PC-9 (cell line): Measurements from ENCODE around the gene PCDH9. TPM values are rescaled to one million over a fixed set of nuclear protein-coding genes. Genes with fewer than 3 reads are reported as not detected.

Experiments used
- BruUV-seq: library from RNA; stranded (reverse); fragments of 400-500 nt; replicated peaks from 2 replicates; lab custom pipeline; 2021; lab: Mats Ljungman, UMichigan
- CTCF ChIA-PET: fragments of 300-600 bp; sonication (Branson Sonifier 250); formaldehyde crosslinking; loops from one replicate; lab custom pipeline; 2022; ENCODE audit warnings: antibody characterized with exemption; lab: Charles Lee
- POLR2A ChIA-PET: fragments of 300-600 bp; sonication (Branson Sonifier 250); formaldehyde crosslinking; loops from one replicate; lab custom pipeline; 2022; ENCODE audit warnings: antibody characterized with exemption; ENCODE audit not compliant: unreplicated experiment; lab: Charles Lee
- DNase-seq, 2 experiments: peaks; one replicate each; pipeline versions ENCODE4 v3.0.0 to v3.0.0-alpha.2; 2015 to 2022; ENCODE audit warnings: mixed read lengths in 1 of 2
- H2AFZ ChIP-seq: fragments of 200-600 bp; sonication (generic); 2 replicates; pipeline ENCODE4 v1.8.1; 2017; ENCODE audit warnings: antibody characterized with exemption
- H3F3A ChIP-seq: fragments of 200-600 bp; sonication (generic); 2 replicates; pipeline ENCODE4 v1.8.1; 2017; ENCODE audit warnings: antibody characterized with exemption, mild to moderate bottlenecking, low read depth; ENCODE audit not compliant: insufficient read depth
- H3K27ac ChIP-seq: fragments of 200-600 bp; sonication (generic); 2 replicates; pipeline ENCODE4 v1.6.1; 2016; ENCODE audit warnings: mixed run types
- H3K27me3 ChIP-seq: fragments of 200-600 bp; sonication (generic); 2 replicates; pipeline ENCODE4 v1.6.1; 2016; ENCODE audit warnings: low read depth, mixed run types; ENCODE audit not compliant: insufficient read depth
- H3K36me3 ChIP-seq: fragments of 200-600 bp; sonication (generic); 2 replicates; pipeline ENCODE4 v1.6.1; 2016; ENCODE audit warnings: low read depth, mixed run types
- H3K4me1 ChIP-seq: fragments of 200-600 bp; sonication (generic); replicated peaks from 2 replicates; pipeline ENCODE4 v1.6.1; 2016; ENCODE audit warnings: mixed run types; ENCODE audit not compliant: insufficient read depth
- H3K4me2 ChIP-seq: fragments of 200-600 bp; sonication (generic); 2 replicates; pipeline ENCODE4 v1.6.1; 2017; ENCODE audit warnings: mixed run types
- H3K4me3 ChIP-seq: fragments of 200-600 bp; sonication (generic); 2 replicates; pipeline ENCODE4 v1.6.1; 2016; ENCODE audit warnings: mixed run types
- H3K79me2 ChIP-seq: fragments of 200-600 bp; sonication (generic); 2 replicates; pipeline ENCODE4 v1.6.1; 2017; ENCODE audit warnings: low read depth, mixed run types
- H3K9me2 ChIP-seq: fragments of 200-600 bp; sonication (generic); 2 replicates; pipeline ENCODE4 v1.8.1; 2017; ENCODE audit warnings: mild to moderate bottlenecking; ENCODE audit not compliant: insufficient read depth
- H3K9me3 ChIP-seq: fragments of 200-600 bp; sonication (generic); 2 replicates; pipeline ENCODE4 v1.8.1; 2016; ENCODE audit warnings: low read depth; ENCODE audit not compliant: insufficient read depth
- H4K20me1 ChIP-seq: fragments of 200-600 bp; sonication (generic); 2 replicates; pipeline ENCODE4 v1.8.1; 2017; ENCODE audit not compliant: insufficient read depth
- EZH2 ChIP-seq: fragments of 200-600 bp; sonication (generic); IDR thresholded peaks from 2 replicates; pipeline ENCODE4 v1.8.0; 2017; ENCODE audit warnings: antibody characterized with exemption, low read depth
- intact Hi-C: fragments of 100-400 bp; cut with micrococcal nuclease; formaldehyde crosslinking; loops from one replicate; pipeline ENCODE4 v1.10.0; 2022; ENCODE audit not compliant: unreplicated experiment
- total RNA-seq: library from RNA; stranded (reverse); gene quantifications from 2 replicates; pipeline ENCODE4 v1.2.3, GENCODE V29; 2021
- TF ChIP-seq, protein P1 (sequence below): fragments of 200-600 bp; sonication (generic); conservative IDR thresholded peaks from 2 replicates; pipeline ENCODE4 v1.6.1; 2017; ENCODE audit warnings: mixed run types, antibody characterized with exemption, mild to moderate bottlenecking, moderate library complexity

Gene PCDH9
- total RNA-seq, 1 experiment from 2014 or later, result 0.37 TPM

DNA sequence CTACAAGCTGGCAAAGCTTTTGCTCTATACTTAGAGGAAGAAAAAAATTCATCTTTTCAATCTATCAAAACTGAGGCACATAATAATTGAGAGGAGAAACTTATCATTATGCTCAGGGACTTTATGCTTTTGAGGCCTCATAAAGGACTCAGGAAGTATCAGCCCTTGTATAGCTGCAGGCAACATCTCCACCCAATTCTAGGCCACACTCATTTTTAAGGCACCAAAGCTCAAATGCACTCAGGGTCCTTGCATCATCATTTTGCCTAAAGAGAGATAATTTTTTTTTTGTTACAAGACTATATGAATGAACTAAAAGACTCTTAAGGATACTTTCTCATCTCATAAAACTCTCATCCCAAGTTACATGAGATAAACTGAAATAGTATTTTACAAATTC, 78.5 kb downstream of the PCDH9 start:
- TF ChIP-seq, protein P1, sequence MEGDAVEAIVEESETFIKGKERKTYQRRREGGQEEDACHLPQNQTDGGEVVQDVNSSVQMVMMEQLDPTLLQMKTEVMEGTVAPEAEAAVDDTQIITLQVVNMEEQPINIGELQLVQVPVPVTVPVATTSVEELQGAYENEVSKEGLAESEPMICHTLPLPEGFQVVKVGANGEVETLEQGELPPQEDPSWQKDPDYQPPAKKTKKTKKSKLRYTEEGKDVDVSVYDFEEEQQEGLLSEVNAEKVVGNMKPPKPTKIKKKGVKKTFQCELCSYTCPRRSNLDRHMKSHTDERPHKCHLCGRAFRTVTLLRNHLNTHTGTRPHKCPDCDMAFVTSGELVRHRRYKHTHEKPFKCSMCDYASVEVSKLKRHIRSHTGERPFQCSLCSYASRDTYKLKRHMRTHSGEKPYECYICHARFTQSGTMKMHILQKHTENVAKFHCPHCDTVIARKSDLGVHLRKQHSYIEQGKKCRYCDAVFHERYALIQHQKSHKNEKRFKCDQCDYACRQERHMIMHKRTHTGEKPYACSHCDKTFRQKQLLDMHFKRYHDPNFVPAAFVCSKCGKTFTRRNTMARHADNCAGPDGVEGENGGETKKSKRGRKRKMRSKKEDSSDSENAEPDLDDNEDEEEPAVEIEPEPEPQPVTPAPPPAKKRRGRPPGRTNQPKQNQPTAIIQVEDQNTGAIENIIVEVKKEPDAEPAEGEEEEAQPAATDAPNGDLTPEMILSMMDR, result no peak
- TF ChIP-seq EZH2, result no peak
- Histone ChIP-seq H3K9me2 (no peaks in the 10 kb centered on the region), H2AFZ (no peak overlapping the region), H3K9me3 (no peaks in the 10 kb centered on the region), H3K4me1 (no peaks in the 10 kb centered on the region), H3K27me3 (no peaks in the 10 kb centered on the region), H3K4me2 (no peak overlapping the region), H3K4me3 (no peak overlapping the region), H3K79me2 (no peaks in the 10 kb centered on the region), H3K27ac (no peak overlapping the region), H3F3A (no peaks in the 10 kb centered on the region), H4K20me1 (no peaks in the 10 kb centered on the region), H3K36me3 (no peaks in the 10 kb centered on the region)
- CTCF ChIA-PET, result no interaction called here
- POLR2A ChIA-PET, result no interaction called here
- no peak for DNase-seq
- BruUV-seq, result no TSS peak
- intact Hi-C loops, result no loop called here

- H3K27ac ChIP-seq, result no peak overlapping the region
- H3K4me3 ChIP-seq, result no peak overlapping the region
- no TSS peak for BruUV-seq
- intact Hi-C loops, result no loop called here
- no peak overlapping the region for H2AFZ ChIP-seq
- ChIA-PET POLR2A (no interaction called here), CTCF (no interaction called here)
- no peak for DNase-seq
- no peaks in the 10 kb centered on the region for H3K4me1 ChIP-seq
- no peak overlapping the region for H3K4me2 ChIP-seq
- H4K20me1 ChIP-seq, result no peaks in the 10 kb centered on the region
- H3K79me2 ChIP-seq, result no peaks in the 10 kb centered on the region
- TF ChIP-seq, protein P1, result no peak
- TF ChIP-seq EZH2, result no peak
- H3K9me3 ChIP-seq, result no peaks in the 10 kb centered on the region
- no peaks in the 10 kb centered on the region for H3K9me2 ChIP-seq
- H3K27me3 ChIP-seq, result no peaks in the 10 kb centered on the region
- H3F3A ChIP-seq, result no peaks in the 10 kb centered on the region
- no peaks in the 10 kb centered on the region for H3K36me3 ChIP-seq
Observed at GRCh38 chr13:67150608-67151007, 79.5 kb downstream of the PCDH9 start.

- DNase-seq, result no peak
- no peaks in the 10 kb centered on the region for H4K20me1 ChIP-seq
- H3K4me3 ChIP-seq, result no peak overlapping the region
- no peaks in the 10 kb centered on the region for H3K27me3 ChIP-seq
- ChIA-PET POLR2A (no interaction called here), CTCF (no interaction called here)
- BruUV-seq, result no TSS peak
- H3F3A ChIP-seq, result no peaks in the 10 kb centered on the region
- H3K9me3 ChIP-seq, result no peaks in the 10 kb centered on the region
- no peaks in the 10 kb centered on the region for H3K79me2 ChIP-seq
- H3K27ac ChIP-seq, result no peak overlapping the region
- H3K4me1 ChIP-seq, result no peaks in the 10 kb centered on the region
- no peaks in the 10 kb centered on the region for H3K36me3 ChIP-seq
- no peak overlapping the region for H2AFZ ChIP-seq
- TF ChIP-seq, protein P1, result no peak
- TF ChIP-seq EZH2, result no peak
- H3K9me2 ChIP-seq, result no peaks in the 10 kb centered on the region
- H3K4me2 ChIP-seq, result no peak overlapping the region
- intact Hi-C loops, result no loop called here
Observed at GRCh38 chr13:67148161-67148571, 82.0 kb downstream of the PCDH9 start.
